Measurements from ENCODE around the gene MACC1. TPM values are rescaled to one million over a fixed set of nuclear protein-coding genes. Genes with fewer than 3 reads are reported as not detected.
A peak's percentile ranks its signal among the peaks of the same experiment; 100 is the strongest.

The MACC1 gene
- total and polyA plus RNA-seq, 2 of the 13 experiments (the other 11 are each of a cell fraction or from before 2014, with no cell fraction given): 0.04 TPM; not detected in 1

- TF ChIP-seq MYNN (CRISPR knock-in tag; IDR thresholded peaks at IDR 0.05; ENCODE audit: low read depth): no peak
- TF ChIP-seq ATF7-NPFF (CRISPR knock-in tag; IDR thresholded peaks at IDR 0.05; ENCODE audit: low read depth): peak; percentile 46; the same call in 1 of the 2 replicates
- TF ChIP-seq NR2C2 (CRISPR knock-in tag; IDR thresholded peaks at IDR 0.05; ENCODE audit: borderline replicate concordance): peak; percentile 61; the same call in 1 of the 2 replicates
- TF ChIP-seq, protein P1, sequence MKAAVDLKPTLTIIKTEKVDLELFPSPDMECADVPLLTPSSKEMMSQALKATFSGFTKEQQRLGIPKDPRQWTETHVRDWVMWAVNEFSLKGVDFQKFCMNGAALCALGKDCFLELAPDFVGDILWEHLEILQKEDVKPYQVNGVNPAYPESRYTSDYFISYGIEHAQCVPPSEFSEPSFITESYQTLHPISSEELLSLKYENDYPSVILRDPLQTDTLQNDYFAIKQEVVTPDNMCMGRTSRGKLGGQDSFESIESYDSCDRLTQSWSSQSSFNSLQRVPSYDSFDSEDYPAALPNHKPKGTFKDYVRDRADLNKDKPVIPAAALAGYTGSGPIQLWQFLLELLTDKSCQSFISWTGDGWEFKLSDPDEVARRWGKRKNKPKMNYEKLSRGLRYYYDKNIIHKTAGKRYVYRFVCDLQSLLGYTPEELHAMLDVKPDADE (CRISPR knock-in tag; IDR thresholded peaks at IDR 0.05): no peak
- TF ChIP-seq ZNF124 (CRISPR knock-in tag; IDR thresholded peaks at IDR 0.05): 0 out of 2 replicates have a peak, but pooled peaks have one; percentile 58
- TF ChIP-seq, protein P2, sequence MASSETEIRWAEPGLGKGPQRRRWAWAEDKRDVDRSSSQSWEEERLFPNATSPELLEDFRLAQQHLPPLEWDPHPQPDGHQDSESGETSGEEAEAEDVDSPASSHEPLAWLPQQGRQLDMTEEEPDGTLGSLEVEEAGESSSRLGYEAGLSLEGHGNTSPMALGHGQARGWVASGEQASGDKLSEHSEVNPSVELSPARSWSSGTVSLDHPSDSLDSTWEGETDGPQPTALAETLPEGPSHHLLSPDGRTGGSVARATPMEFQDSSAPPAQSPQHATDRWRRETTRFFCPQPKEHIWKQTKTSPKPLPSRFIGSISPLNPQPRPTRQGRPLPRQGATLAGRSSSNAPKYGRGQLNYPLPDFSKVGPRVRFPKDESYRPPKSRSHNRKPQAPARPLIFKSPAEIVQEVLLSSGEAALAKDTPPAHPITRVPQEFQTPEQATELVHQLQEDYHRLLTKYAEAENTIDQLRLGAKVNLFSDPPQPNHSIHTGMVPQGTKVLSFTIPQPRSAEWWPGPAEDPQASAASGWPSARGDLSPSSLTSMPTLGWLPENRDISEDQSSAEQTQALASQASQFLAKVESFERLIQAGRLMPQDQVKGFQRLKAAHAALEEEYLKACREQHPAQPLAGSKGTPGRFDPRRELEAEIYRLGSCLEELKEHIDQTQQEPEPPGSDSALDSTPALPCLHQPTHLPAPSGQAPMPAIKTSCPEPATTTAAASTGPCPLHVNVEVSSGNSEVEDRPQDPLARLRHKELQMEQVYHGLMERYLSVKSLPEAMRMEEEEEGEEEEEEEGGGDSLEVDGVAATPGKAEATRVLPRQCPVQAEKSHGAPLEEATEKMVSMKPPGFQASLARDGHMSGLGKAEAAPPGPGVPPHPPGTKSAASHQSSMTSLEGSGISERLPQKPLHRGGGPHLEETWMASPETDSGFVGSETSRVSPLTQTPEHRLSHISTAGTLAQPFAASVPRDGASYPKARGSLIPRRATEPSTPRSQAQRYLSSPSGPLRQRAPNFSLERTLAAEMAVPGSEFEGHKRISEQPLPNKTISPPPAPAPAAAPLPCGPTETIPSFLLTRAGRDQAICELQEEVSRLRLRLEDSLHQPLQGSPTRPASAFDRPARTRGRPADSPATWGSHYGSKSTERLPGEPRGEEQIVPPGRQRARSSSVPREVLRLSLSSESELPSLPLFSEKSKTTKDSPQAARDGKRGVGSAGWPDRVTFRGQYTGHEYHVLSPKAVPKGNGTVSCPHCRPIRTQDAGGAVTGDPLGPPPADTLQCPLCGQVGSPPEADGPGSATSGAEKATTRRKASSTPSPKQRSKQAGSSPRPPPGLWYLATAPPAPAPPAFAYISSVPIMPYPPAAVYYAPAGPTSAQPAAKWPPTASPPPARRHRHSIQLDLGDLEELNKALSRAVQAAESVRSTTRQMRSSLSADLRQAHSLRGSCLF (CRISPR knock-in tag; IDR thresholded peaks at IDR 0.05; ENCODE audit: borderline replicate concordance): no peak; the same call in 1 of the 2 replicates
- TF ChIP-seq KLF11 (CRISPR knock-in tag; IDR thresholded peaks at IDR 0.05): no peak
- no peak for TF ChIP-seq FIP1L1 (IDR thresholded peaks at IDR 0.05; ENCODE audit: borderline replicate concordance, insufficient read depth, low read depth, low read length)
- TF ChIP-seq KLF9 (CRISPR knock-in tag; IDR thresholded peaks at IDR 0.05; ENCODE audit: low read depth): no peak
- TF ChIP-seq HOXA3 (CRISPR knock-in tag; IDR thresholded peaks at IDR 0.05): peak; percentile 93
- no peak for TF ChIP-seq ZNF234 (CRISPR knock-in tag; conservative IDR thresholded peaks at IDR 0.05)
- TF ChIP-seq, protein P3, sequence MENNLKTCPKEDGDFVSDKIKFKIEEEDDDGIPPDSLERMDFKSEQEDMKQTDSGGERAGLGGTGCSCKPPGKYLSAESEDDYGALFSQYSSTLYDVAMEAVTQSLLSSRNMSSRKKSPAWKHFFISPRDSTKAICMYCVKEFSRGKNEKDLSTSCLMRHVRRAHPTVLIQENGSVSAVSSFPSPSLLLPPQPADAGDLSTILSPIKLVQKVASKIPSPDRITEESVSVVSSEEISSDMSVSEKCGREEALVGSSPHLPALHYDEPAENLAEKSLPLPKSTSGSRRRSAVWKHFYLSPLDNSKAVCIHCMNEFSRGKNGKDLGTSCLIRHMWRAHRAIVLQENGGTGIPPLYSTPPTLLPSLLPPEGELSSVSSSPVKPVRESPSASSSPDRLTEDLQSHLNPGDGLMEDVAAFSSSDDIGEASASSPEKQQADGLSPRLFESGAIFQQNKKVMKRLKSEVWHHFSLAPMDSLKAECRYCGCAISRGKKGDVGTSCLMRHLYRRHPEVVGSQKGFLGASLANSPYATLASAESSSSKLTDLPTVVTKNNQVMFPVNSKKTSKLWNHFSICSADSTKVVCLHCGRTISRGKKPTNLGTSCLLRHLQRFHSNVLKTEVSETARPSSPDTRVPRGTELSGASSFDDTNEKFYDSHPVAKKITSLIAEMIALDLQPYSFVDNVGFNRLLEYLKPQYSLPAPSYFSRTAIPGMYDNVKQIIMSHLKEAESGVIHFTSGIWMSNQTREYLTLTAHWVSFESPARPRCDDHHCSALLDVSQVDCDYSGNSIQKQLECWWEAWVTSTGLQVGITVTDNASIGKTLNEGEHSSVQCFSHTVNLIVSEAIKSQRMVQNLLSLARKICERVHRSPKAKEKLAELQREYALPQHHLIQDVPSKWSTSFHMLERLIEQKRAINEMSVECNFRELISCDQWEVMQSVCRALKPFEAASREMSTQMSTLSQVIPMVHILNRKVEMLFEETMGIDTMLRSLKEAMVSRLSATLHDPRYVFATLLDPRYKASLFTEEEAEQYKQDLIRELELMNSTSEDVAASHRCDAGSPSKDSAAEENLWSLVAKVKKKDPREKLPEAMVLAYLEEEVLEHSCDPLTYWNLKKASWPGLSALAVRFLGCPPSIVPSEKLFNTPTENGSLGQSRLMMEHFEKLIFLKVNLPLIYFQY (CRISPR knock-in tag; IDR thresholded peaks at IDR 0.05; ENCODE audit: borderline replicate concordance): peak; percentile 44; the same call in 1 of the 2 replicates
- TF ChIP-seq PHF8 (CRISPR knock-in tag; IDR thresholded peaks at IDR 0.05): peak; percentile 51; the same call in 1 of the 2 replicates
- no peak for TF ChIP-seq PBX3 (CRISPR knock-in tag; IDR thresholded peaks at IDR 0.05; ENCODE audit: borderline replicate concordance)
- no peak; the same call in none of the 2 replicates for TF ChIP-seq HHEX (CRISPR knock-in tag; IDR thresholded peaks at IDR 0.05)
- peak; percentile 100 for TF ChIP-seq TFAP4 (IDR thresholded peaks at IDR 0.05; ENCODE audit: borderline replicate concordance, low read depth)
Observed at GRCh38 chr7:20219446-20220292, 2.5 kb upstream of the MACC1 start (continued).
